Measurements from ENCODE around the gene EIF5A.

The EIF5A gene

DNA sequence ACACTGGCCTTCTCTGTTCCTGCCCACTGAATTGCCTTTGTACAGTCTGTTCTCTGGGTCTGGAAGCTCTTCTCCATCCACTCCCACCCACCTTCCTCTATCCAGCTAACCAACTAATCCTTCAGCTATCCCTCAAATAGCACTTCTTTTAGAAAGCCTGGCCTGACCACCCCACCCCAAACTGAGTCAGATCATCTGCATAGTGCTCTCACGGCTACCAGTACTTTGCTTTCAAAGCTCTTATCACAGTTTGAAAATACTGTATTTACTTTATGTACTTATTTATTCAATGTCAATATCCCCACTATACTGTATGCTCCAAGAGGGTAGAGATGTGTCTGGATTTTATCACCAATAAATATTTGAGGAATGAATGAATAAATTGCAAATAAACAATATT, 40.6 kb upstream of the EIF5A start:
- peaks cover 20 to 24% of the 10 kb centered on the region in 2 donors for H3K27me3 ChIP-seq (ENCODE audit: control insufficient read depth in 1 of 2, insufficient read depth in 2 of 2, low read length in 2 of 2)
- H3K4me3 ChIP-seq (ENCODE audit: low read length in 2 of 2): no peak overlapping the region
- H3K9ac ChIP-seq (ENCODE audit: low read length in 2 of 2): no peak overlapping the region
- H3K36me3 ChIP-seq (ENCODE audit: control insufficient read depth in 2 of 2, insufficient read depth in 2 of 2, low read length in 2 of 2): no peaks in the 10 kb centered on the region
- peaks cover 10% of the 10 kb centered on the region for H3K4me1 ChIP-seq (ENCODE audit: control insufficient read depth, insufficient read depth, low read length)
- H3K9me3 ChIP-seq (ENCODE audit: control insufficient read depth in 2 of 2, low read length in 2 of 2): no peaks in the 10 kb centered on the region
- H3K27ac ChIP-seq (ENCODE audit: low read length): no peak overlapping the region

DNA sequence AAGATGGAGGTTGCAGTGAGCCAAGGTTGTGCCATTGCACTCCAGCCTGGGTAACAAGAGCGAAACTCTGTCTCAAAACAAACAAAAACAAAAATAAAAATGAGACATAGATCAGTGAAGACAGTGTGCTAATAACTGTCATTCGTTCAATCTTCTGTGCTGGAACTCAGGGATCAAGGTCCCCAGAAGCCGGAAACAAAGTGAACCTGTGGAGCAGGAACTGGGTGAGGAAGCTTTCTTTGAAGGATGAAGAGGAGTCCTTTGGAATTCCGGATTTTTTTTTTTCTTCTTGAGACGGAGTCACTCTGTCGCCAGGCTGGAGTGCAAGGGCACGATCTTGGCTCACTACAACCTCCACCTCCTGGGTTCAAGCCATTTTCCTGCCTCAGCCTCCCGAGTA, 28.0 kb upstream of the EIF5A start:
- Histone ChIP-seq H3K27me3 (ENCODE audit: control insufficient read depth in 1 of 2, insufficient read depth in 2 of 2, low read length in 2 of 2) (no peaks in the 10 kb centered on the region), H3K4me1 (ENCODE audit: control insufficient read depth, insufficient read depth, low read length) (peaks cover 38% of the 10 kb centered on the region), H3K36me3 (ENCODE audit: control insufficient read depth in 2 of 2, insufficient read depth in 2 of 2, low read length in 2 of 2) (peaks cover 5 to 8% of the 10 kb centered on the region in 2 donors), H3K27ac (ENCODE audit: low read length) (no peak overlapping the region), H3K9ac (ENCODE audit: low read length in 2 of 2) (no peak overlapping the region), H3K4me3 (ENCODE audit: low read length in 2 of 2) (no peak overlapping the region), H3K9me3 (ENCODE audit: control insufficient read depth in 2 of 2, low read length in 2 of 2) (no peaks in the 10 kb centered on the region)

DNA sequence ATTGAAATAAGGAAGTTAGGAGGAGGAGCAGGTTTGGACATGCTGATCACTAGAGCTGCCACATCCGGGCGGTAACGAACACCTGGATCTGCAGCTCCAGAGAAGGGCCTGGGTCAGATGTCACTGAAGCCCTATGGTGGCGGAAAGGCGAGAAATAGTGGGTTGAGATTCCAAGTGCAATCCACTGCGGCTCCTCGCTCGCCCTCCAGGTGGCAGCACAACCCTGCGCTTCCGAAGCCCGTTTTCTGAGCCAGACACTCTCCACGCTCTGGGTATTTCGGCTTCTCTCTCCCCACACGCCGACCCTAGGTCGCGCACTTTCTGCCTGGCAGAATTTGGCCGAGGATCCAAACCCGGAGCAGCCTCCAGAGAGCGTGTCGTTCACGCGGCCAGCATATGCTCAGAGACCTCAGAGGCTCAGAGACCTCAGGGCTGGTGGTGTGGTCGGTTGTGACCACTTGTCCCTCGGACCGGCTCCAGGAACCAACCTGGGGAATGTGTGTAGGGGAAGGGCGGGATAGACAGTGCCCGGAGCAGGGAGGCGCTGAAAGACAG, 26.8 kb upstream of the EIF5A start:
- H3K9ac ChIP-seq (ENCODE audit: low read length in 2 of 2): peak overlapping the region; percentile 68 to 71
- no peaks in the 10 kb centered on the region for H3K9me3 ChIP-seq (ENCODE audit: control insufficient read depth in 2 of 2, low read length in 2 of 2)
- H3K4me3 ChIP-seq (ENCODE audit: low read length in 2 of 2): peak overlapping the region; percentile 71 to 84
- peaks cover 49% of the 10 kb centered on the region for H3K4me1 ChIP-seq (ENCODE audit: control insufficient read depth, insufficient read depth, low read length)
- no peaks in the 10 kb centered on the region for H3K27me3 ChIP-seq (ENCODE audit: control insufficient read depth in 1 of 2, insufficient read depth in 2 of 2, low read length in 2 of 2)
- H3K36me3 ChIP-seq (ENCODE audit: control insufficient read depth in 2 of 2, insufficient read depth in 2 of 2, low read length in 2 of 2): peaks cover 17 to 20% of the 10 kb centered on the region in 2 donors
- peak overlapping the region; percentile 93 for H3K27ac ChIP-seq (ENCODE audit: low read length)

DNA sequence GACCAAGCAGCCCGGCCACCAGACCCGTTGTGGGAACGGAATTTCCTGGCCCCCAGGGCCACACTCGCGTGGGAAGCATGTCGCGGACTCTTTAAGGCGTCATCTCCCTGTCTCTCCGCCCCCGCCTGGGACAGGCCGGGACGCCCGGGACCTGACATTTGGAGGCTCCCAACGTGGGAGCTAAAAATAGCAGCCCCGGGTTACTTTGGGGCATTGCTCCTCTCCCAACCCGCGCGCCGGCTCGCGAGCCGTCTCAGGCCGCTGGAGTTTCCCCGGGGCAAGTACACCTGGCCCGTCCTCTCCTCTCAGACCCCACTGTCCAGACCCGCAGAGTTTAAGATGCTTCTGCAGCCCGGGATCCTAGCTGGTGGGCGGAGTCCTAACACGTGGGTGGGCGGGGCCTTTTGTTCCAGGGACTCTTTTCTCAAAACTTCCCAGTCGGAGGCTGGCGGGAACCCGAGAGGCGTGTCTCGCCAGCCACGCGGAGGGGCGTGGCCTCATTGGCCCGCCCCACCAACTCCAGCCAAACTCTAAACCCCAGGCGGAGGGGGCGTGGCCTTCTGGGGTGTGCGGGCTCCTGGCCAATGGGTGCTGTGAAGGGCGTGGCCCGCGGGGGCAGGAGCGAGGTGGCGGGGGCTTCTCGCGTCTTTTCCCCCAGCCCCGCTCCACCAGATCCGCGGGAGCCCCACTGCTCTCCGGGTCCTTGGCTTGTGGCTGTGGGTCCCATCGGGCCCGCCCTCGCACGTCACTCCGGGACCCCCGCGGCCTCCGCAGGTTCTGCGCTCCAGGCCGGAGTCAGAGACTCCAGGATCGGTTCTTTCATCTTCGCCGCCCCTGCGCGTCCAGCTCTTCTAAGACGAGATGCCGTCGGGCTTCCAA, 26.1 kb upstream of the EIF5A start, which contains the start of gene SLC2A4:
SLC2A4 (plus strand) TSS at position 645 of the 879 bp plus-strand sequence; CDS start at position 862, 217 bp downstream.
- H3K9me3 ChIP-seq (ENCODE audit: control insufficient read depth in 2 of 2, low read length in 2 of 2): no peaks in the 10 kb centered on the region
- peak within 1 kb of the TSS; percentile 75 to 84 for H3K4me3 ChIP-seq (ENCODE audit: low read length in 2 of 2)
- no peaks in the 10 kb centered on the region for H3K27me3 ChIP-seq (ENCODE audit: control insufficient read depth in 1 of 2, insufficient read depth in 2 of 2, low read length in 2 of 2)
- H3K4me1 ChIP-seq (ENCODE audit: control insufficient read depth, insufficient read depth, low read length): peaks cover 53% of the 10 kb centered on the region
- peak within 1 kb of the TSS; percentile 71 to 90 for H3K9ac ChIP-seq (ENCODE audit: low read length in 2 of 2)
- H3K27ac ChIP-seq (ENCODE audit: low read length): peak within 1 kb of the TSS; percentile 93
- peaks cover 24 to 26% of the 10 kb centered on the region in 2 donors for H3K36me3 ChIP-seq (ENCODE audit: control insufficient read depth in 2 of 2, insufficient read depth in 2 of 2, low read length in 2 of 2)

DNA sequence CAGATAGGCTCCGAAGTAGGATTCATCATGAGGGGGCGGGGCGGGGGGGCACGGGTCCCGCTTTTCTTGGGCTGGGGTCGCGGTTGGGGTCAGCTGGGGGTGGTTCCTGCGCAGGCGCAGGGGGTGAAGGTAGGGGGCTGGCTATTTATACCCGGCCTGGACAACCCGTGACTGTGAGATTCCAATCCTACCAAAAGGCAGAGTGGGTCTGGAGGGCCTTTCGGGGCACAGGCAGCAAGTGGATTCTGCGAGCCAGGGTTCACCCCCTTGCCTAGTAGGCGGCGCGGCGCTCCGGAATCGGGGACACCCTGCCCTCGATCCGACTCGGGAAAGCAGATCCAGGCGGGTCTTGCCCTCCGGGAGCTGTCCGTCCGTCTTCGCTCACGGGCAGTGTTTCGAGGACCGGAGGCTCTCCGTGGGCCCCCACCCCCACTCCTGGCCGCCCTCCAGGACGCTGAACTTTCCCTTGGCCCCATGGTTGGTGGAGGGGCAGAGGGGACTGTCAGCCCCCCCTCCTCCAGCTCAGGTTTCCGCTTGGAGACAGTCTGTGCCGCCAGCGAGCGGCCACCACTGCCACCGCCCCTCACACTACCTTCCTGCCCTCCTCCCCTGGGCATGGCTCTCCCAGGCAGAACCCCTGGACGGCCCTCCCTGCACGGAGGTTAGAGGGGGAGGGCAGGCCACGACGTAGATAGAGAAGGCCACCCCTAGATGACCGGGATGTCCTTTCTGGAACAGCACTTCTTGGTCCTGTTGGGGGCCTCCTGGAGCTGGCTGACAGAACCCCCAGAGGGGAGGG, 25.3 kb upstream of the EIF5A start:
- Histone ChIP-seq H3K27ac (ENCODE audit: low read length) (peak overlapping the region; percentile 93), H3K27me3 (ENCODE audit: control insufficient read depth in 1 of 2, insufficient read depth in 2 of 2, low read length in 2 of 2) (no peaks in the 10 kb centered on the region), H3K36me3 (ENCODE audit: control insufficient read depth in 2 of 2, insufficient read depth in 2 of 2, low read length in 2 of 2) (peaks cover 26 to 31% of the 10 kb centered on the region in 2 donors), H3K4me3 (ENCODE audit: low read length in 2 of 2) (peak overlapping the region; percentile 75 to 84), H3K9ac (ENCODE audit: low read length in 2 of 2) (peak overlapping the region; percentile 70 to 90), H3K4me1 (ENCODE audit: control insufficient read depth, insufficient read depth, low read length) (peaks cover 53% of the 10 kb centered on the region), H3K9me3 (ENCODE audit: control insufficient read depth in 2 of 2, low read length in 2 of 2) (no peaks in the 10 kb centered on the region)

DNA sequence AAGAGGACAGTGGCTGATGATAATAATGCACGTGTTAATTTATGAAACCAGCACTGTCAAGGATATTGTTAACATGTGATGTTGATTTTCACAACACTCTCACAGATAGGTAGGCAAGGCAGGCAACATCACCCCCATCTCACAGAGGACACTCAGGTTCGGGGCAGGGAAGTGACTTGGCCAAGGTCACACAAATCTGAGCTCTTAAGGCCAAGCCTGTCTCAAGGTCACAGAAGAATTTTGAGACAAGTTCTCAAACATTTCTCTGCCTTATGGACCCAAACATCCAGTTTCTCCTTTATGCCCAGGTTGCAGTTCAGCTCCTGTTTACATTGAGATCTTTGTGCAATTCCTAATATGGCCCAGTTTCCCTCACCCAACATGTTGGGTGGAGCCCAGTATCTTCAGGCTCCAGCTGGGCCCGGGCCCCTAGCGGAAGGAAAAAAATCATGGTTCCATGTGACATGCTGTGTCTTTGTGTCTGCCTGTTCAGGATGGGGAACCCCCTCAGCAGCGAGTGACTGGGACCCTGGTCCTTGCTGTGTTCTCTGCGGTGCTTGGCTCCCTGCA, 24.6 kb upstream of the EIF5A start:
- H3K4me3 ChIP-seq (ENCODE audit: low read length in 2 of 2): peak overlapping the region; percentile 75 to 84
- no peaks in the 10 kb centered on the region for H3K27me3 ChIP-seq (ENCODE audit: control insufficient read depth in 1 of 2, insufficient read depth in 2 of 2, low read length in 2 of 2)
- peak overlapping the region; percentile 93 for H3K27ac ChIP-seq (ENCODE audit: low read length)
- H3K9me3 ChIP-seq (ENCODE audit: control insufficient read depth in 2 of 2, low read length in 2 of 2): no peaks in the 10 kb centered on the region
- H3K4me1 ChIP-seq (ENCODE audit: control insufficient read depth, insufficient read depth, low read length): peaks cover 53% of the 10 kb centered on the region
- H3K36me3 ChIP-seq (ENCODE audit: control insufficient read depth in 2 of 2, insufficient read depth in 2 of 2, low read length in 2 of 2): peaks cover 26 to 31% of the 10 kb centered on the region in 2 donors
- H3K9ac ChIP-seq (ENCODE audit: low read length in 2 of 2): peak overlapping the region; percentile 70 to 90

DNA sequence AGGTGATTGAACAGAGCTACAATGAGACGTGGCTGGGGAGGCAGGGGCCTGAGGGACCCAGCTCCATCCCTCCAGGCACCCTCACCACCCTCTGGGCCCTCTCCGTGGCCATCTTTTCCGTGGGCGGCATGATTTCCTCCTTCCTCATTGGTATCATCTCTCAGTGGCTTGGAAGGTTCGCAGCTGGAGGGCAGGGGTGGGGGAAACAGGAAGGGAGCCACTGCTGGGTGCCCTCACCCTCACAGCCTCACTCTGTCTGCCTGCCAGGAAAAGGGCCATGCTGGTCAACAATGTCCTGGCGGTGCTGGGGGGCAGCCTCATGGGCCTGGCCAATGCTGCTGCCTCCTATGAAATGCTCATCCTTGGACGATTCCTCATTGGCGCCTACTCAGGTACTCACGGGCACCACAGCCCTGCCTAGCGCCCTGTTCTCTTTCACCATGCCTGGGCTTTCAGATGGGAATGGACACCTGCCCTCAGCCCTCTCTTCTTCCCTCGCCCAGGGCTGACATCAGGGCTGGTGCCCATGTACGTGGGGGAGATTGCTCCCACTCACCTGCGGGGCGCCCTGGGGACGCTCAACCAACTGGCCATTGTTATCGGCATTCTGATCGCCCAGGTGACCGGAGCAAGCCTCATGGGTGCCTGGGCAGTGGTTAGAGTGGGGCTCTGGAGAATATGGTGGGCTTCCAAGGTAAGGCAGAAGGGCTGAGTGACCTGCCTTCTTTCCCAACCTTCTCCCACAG, 23.8 kb upstream of the EIF5A start:
- H3K4me3 ChIP-seq (ENCODE audit: low read length in 2 of 2): peak overlapping the region; percentile 75 to 84
- H3K4me1 ChIP-seq (ENCODE audit: control insufficient read depth, insufficient read depth, low read length): peaks cover 53% of the 10 kb centered on the region
- peak overlapping the region; percentile 70 to 90 for H3K9ac ChIP-seq (ENCODE audit: low read length in 2 of 2)
- peaks cover 26 to 31% of the 10 kb centered on the region in 2 donors for H3K36me3 ChIP-seq (ENCODE audit: control insufficient read depth in 2 of 2, insufficient read depth in 2 of 2, low read length in 2 of 2)
- no peaks in the 10 kb centered on the region for H3K27me3 ChIP-seq (ENCODE audit: control insufficient read depth in 1 of 2, insufficient read depth in 2 of 2, low read length in 2 of 2)
- H3K27ac ChIP-seq (ENCODE audit: low read length): peak overlapping the region; percentile 93
- no peaks in the 10 kb centered on the region for H3K9me3 ChIP-seq (ENCODE audit: control insufficient read depth in 2 of 2, low read length in 2 of 2)

DNA sequence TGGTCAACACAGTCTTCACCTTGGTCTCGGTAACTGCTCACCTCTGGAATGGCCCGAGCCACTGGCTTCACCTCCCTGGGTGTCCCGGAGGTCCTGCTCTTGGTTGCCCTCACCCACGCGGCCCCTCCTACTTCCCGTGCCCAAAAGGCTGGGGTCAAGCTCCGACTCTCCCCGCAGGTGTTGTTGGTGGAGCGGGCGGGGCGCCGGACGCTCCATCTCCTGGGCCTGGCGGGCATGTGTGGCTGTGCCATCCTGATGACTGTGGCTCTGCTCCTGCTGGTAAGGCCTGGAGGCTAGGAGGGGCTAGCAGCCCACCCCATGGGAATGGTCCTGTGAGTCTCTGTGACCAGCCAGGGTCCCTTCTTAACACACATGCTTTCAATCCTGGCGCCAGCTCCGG, 22.5 kb upstream of the EIF5A start:
- no peaks in the 10 kb centered on the region for H3K27me3 ChIP-seq (ENCODE audit: control insufficient read depth in 1 of 2, insufficient read depth in 2 of 2, low read length in 2 of 2)
- no peak overlapping the region for H3K9ac ChIP-seq (ENCODE audit: low read length in 2 of 2)
- H3K36me3 ChIP-seq (ENCODE audit: control insufficient read depth in 2 of 2, insufficient read depth in 2 of 2, low read length in 2 of 2): peaks cover 26 to 31% of the 10 kb centered on the region in 2 donors
- H3K27ac ChIP-seq (ENCODE audit: low read length): peak overlapping the region; percentile 93
- no peaks in the 10 kb centered on the region for H3K9me3 ChIP-seq (ENCODE audit: control insufficient read depth in 2 of 2, low read length in 2 of 2)
- H3K4me3 ChIP-seq (ENCODE audit: low read length in 2 of 2): no peak overlapping the region
- H3K4me1 ChIP-seq (ENCODE audit: control insufficient read depth, insufficient read depth, low read length): peaks cover 56% of the 10 kb centered on the region

DNA sequence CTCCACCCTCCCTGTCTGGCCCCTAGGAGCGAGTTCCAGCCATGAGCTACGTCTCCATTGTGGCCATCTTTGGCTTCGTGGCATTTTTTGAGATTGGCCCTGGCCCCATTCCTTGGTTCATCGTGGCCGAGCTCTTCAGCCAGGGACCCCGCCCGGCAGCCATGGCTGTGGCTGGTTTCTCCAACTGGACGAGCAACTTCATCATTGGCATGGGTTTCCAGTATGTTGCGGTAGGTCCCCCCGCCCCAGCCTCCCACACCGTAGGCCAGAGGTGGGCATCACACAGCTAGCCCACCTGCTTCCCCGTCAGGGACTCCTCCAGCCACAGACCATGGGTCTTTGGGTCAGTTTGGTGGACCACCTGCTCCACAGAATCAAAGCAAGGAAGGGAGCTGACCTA, 21.7 kb upstream of the EIF5A start:
- Histone ChIP-seq H3K9me3 (ENCODE audit: control insufficient read depth in 2 of 2, low read length in 2 of 2) (no peaks in the 10 kb centered on the region), H3K4me1 (ENCODE audit: control insufficient read depth, insufficient read depth, low read length) (peaks cover 54% of the 10 kb centered on the region), H3K27ac (ENCODE audit: low read length) (peak overlapping the region; percentile 93), H3K9ac (ENCODE audit: low read length in 2 of 2) (no peak overlapping the region), H3K27me3 (ENCODE audit: control insufficient read depth in 1 of 2, insufficient read depth in 2 of 2, low read length in 2 of 2) (no peaks in the 10 kb centered on the region), H3K36me3 (ENCODE audit: control insufficient read depth in 2 of 2, insufficient read depth in 2 of 2, low read length in 2 of 2) (peaks cover 26 to 31% of the 10 kb centered on the region in 2 donors), H3K4me3 (ENCODE audit: low read length in 2 of 2) (no peak overlapping the region)

Measured in stomach smooth muscle (tissue), 2 donors.